Endothelial cell (in vitro differentiated cells): ENCODE measurements around the gene ZC2HC1B. TPM values are rescaled to one million over a fixed set of nuclear protein-coding genes. Genes with fewer than 3 reads are reported as not detected.

ENCODE experiments used
- DNase-seq: peaks from one replicate; pipeline ENCODE4 v3.0.0; 2021; ENCODE audit warnings: low spot score
- H3K27ac Mint-ChIP-seq: one replicate; pipeline ENCODE4 v1.8.0; 2021; ENCODE audit warnings: mixed read lengths, inconsistent platforms; ENCODE audit not compliant: unreplicated experiment
- H3K27me3 Mint-ChIP-seq: one replicate; pipeline ENCODE4 v1.8.0; 2021; ENCODE audit warnings: mild to moderate bottlenecking, moderate library complexity, mixed read lengths, inconsistent platforms; ENCODE audit not compliant: unreplicated experiment
- H3K36me3 Mint-ChIP-seq: one replicate; pipeline ENCODE4 v1.8.0; 2021; ENCODE audit warnings: mild to moderate bottlenecking, low read depth, mixed read lengths, inconsistent platforms; ENCODE audit not compliant: unreplicated experiment
- H3K4me1 Mint-ChIP-seq: one replicate; pipeline ENCODE4 v1.8.0; 2021; ENCODE audit warnings: mild to moderate bottlenecking, mixed read lengths, inconsistent platforms; ENCODE audit not compliant: unreplicated experiment
- H3K4me3 Mint-ChIP-seq: one replicate; pipeline ENCODE4 v1.8.0; 2021; ENCODE audit warnings: mild to moderate bottlenecking, mixed read lengths, inconsistent platforms; ENCODE audit not compliant: unreplicated experiment
- H3K9me3 Mint-ChIP-seq: one replicate; pipeline ENCODE4 v1.8.0; 2021; ENCODE audit warnings: mixed read lengths, inconsistent platforms; ENCODE audit not compliant: unreplicated experiment
- CTCF ChIP-seq: fragments of 200-600 bp; sonication (generic); IDR thresholded peaks from one replicate; pipeline ENCODE4 v1.5.0; 2021; ENCODE audit warnings: antibody characterized with exemption; ENCODE audit not compliant: unreplicated experiment
- total RNA-seq: library from RNA; stranded (reverse); fragmentation: NEBNext Ultra II Directional; extraction: Animal tissue kit (Norgen Biotek cat#: 25700); gene quantifications from one replicate; pipeline ENCODE4 v1.2.1, GENCODE V29; 2021; ENCODE audit not compliant: unreplicated experiment

The ZC2HC1B gene
- total RNA-seq, 1 donor from 2014 or later, result 0.28 TPM

GRCh38 chr6:143957679-143958274 lies 93.5 kb downstream of the ZC2HC1B start:
- peaks cover 8% of the 10 kb centered on the region for H3K27me3 Mint-ChIP-seq
- no peak for DNase-seq
- H3K27ac Mint-ChIP-seq, result peak overlapping the region; percentile 39
- H3K4me1 Mint-ChIP-seq, result peaks cover 47% of the 10 kb centered on the region
- H3K9me3 Mint-ChIP-seq, result no peaks in the 10 kb centered on the region
- no peak for TF ChIP-seq CTCF
- H3K4me3 Mint-ChIP-seq, result peak overlapping the region; percentile 12
- H3K36me3 Mint-ChIP-seq, result peaks cover 30% of the 10 kb centered on the region

GRCh38 chr6:143958839-143959399 lies 94.6 kb downstream of the ZC2HC1B start:
- Mint-ChIP-seq H3K36me3 (peaks cover 29% of the 10 kb centered on the region), H3K4me1 (peaks cover 58% of the 10 kb centered on the region), H3K9me3 (no peaks in the 10 kb centered on the region), H3K4me3 (peak overlapping the region; percentile 50), H3K27ac (peak overlapping the region; percentile 66), H3K27me3 (peaks cover 8% of the 10 kb centered on the region)
- no peak for TF ChIP-seq CTCF
- DNase-seq, result no peak

GRCh38 chr6:143959927-143960326 lies 95.7 kb downstream of the ZC2HC1B start:
- no peak for DNase-seq
- Mint-ChIP-seq H3K27ac (peak overlapping the region; percentile 78), H3K4me1 (peaks cover 68% of the 10 kb centered on the region), H3K4me3 (no peak overlapping the region), H3K27me3 (peaks cover 8% of the 10 kb centered on the region), H3K36me3 (peaks cover 34% of the 10 kb centered on the region), H3K9me3 (no peaks in the 10 kb centered on the region)
- TF ChIP-seq CTCF, result no peak

GRCh38 chr6:143961066-143961465 lies 96.8 kb downstream of the ZC2HC1B start:
- H3K27ac Mint-ChIP-seq, result no peak overlapping the region
- no peak overlapping the region for H3K4me3 Mint-ChIP-seq

More at GRCh38 chr6:143961066-143961465, 96.8 kb downstream of the ZC2HC1B start:
- peaks cover 80% of the 10 kb centered on the region for H3K4me1 Mint-ChIP-seq
- peaks cover 44% of the 10 kb centered on the region for H3K36me3 Mint-ChIP-seq
- no peak for DNase-seq
- H3K9me3 Mint-ChIP-seq, result no peaks in the 10 kb centered on the region
- H3K27me3 Mint-ChIP-seq, result peaks cover 15% of the 10 kb centered on the region
- no peak for TF ChIP-seq CTCF
